ENCODE results near the gene GET3. TPM values are rescaled to one million over a fixed set of nuclear protein-coding genes. Genes with fewer than 3 reads are reported as not detected.

GET3 gene
- total and polyA plus RNA-seq, 2 donors (not counting 3 experiments of a cell fraction or from before 2014, with no cell fraction given): 74.8 to 197 TPM

- Histone ChIP-seq H3K9me1 (replicated peaks; ENCODE audit: control insufficient read depth, extremely low read depth, insufficient read depth, low read length) (no peaks in the 10 kb centered on the region), H3K9ac (replicated peaks; ENCODE audit: extremely low read depth, insufficient read depth, low read length) (peak overlapping the region; percentile 52), H3K27me3 (ENCODE audit: control insufficient read depth in 2 of 2, insufficient read depth in 2 of 2, low read length in 2 of 2) (no peaks in the 10 kb centered on the region), H4K20me1 (replicated peaks; ENCODE audit: control insufficient read depth, extremely low read depth, insufficient read depth, low read length) (no peaks in the 10 kb centered on the region), H3K4me2 (ENCODE audit: insufficient read depth, low read length) (peak overlapping the region; percentile 57), H3K79me2 (ENCODE audit: control insufficient read depth, insufficient read depth, low read length) (no peaks in the 10 kb centered on the region), H3K4me1 (ENCODE audit: control insufficient read depth, extremely low read depth, insufficient read depth, low read length) (peaks cover 30% of the 10 kb centered on the region), H3K9me3 (replicated peaks; ENCODE audit: control insufficient read depth, insufficient read depth, low read length) (no peaks in the 10 kb centered on the region), H2AFZ (ENCODE audit: low read depth, low read length) (peak overlapping the region; percentile 75), H3K27ac (ENCODE audit: insufficient read depth, low read depth, low read length) (peak overlapping the region; percentile 82), H3K36me3 (ENCODE audit: control insufficient read depth in 2 of 2, extremely low read depth in 1 of 2, insufficient read depth in 2 of 2, low read length in 2 of 2) (no peaks in the 10 kb centered on the region), H3K4me3 (replicated peaks in 1 of 3; ENCODE audit: insufficient read depth in 1 of 3, low read depth in 1 of 3, low read length in 3 of 3) (no peak overlapping the region)
- no TSS peak for BruUV-seq (replicated peaks)
- no peak for TF ChIP-seq POLR2A (IDR thresholded peaks at IDR 0.05; ENCODE audit: low read depth, low read length)
- no peak for TF ChIP-seq POLR2AphosphoS5 (IDR thresholded peaks at IDR 0.05; ENCODE audit: insufficient read depth, low read depth, low read length)
- TF ChIP-seq, protein P1, sequence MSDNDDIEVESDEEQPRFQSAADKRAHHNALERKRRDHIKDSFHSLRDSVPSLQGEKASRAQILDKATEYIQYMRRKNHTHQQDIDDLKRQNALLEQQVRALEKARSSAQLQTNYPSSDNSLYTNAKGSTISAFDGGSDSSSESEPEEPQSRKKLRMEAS (IDR thresholded peaks at IDR 0.05; ENCODE audit: insufficient read depth, insufficient read length): no peak
- TF ChIP-seq CTCF (IDR thresholded peaks at IDR 0.05; ENCODE audit: extremely low read depth in 1 of 2, insufficient read depth in 1 of 2, low read depth in 1 of 2, low read length in 2 of 2): no peak
- no peak for TF ChIP-seq JUN (IDR thresholded peaks at IDR 0.05; ENCODE audit: borderline replicate concordance, insufficient read depth, insufficient read length, low read depth)
- no peak for TF ChIP-seq GATA2 (IDR thresholded peaks at IDR 0.05; ENCODE audit: insufficient read depth, insufficient read length, low read depth, low read length)
- TF ChIP-seq MYC (IDR thresholded peaks at IDR 0.05; ENCODE audit: low read depth, low read length): no peak
- TF ChIP-seq FOS (IDR thresholded peaks at IDR 0.05; ENCODE audit: borderline replicate concordance, insufficient read depth, low read length): no peak
- no peak for TF ChIP-seq EZH2 (IDR thresholded peaks at IDR 0.05; ENCODE audit: borderline replicate concordance, low read depth, low read length, severe bottlenecking)
- intact Hi-C loops (cut with micrococcal nuclease) (no loop called here), dilution Hi-C loops (cut with MboI; ENCODE audit: extremely low pct_ligation_motif_present, low sequenced_read_pairs) (no loop called here)
- ChIA-PET POLR2A (interaction anchor here (0.9 to 5.2 kb wide), 3 partner anchors 10 to 19 kb away, joined by 3 to 94 read pairs (median 4); partner anchors contain the start of gene JUNB), CTCF (interaction anchor here (1.8 to 10.3 kb wide), 5 partner anchors 9 to 68 kb away, joined by 6 to 387 read pairs (median 48); partner anchors contain the start of genes JUNB, PRDX2 and THSD8)
- DNase-seq (ENCODE audit: low read depth, low spot score): no peak
- no peak for FAIRE-seq
Observed at GRCh38 chr19:12778905-12779161, 41.5 kb downstream of the GET3 start.

Measured in endothelial cell of umbilical vein (primary cell).